Karpas-422 (cell line): ENCODE measurements around the gene CAPRIN1. TPM values are rescaled to one million over a fixed set of nuclear protein-coding genes. Genes with fewer than 3 reads are reported as not detected.
"Not testable (repeated sequence)": the region's sequence is repeated elsewhere in the genome, so short reads cannot be mapped to it uniquely, and the experiment has no call there.

Experiments used
- DNase-seq: peaks from one replicate; pipeline ENCODE4 v3.0.0-alpha.2; 2015
- H2AFZ ChIP-seq: fragments of 200-600 bp; sonication (generic); 2 replicates; pipeline ENCODE4 v1.6.1; 2014; ENCODE audit warnings: antibody characterized with exemption, low read length, mixed read lengths
- H3K27ac ChIP-seq: fragments of 200-600 bp; sonication (generic); 2 replicates; pipeline ENCODE4 v1.5.1; 2014; ENCODE audit warnings: mild to moderate bottlenecking, low read length, moderate library complexity
- H3K27me3 ChIP-seq: fragments of 200-600 bp; sonication (generic); 2 replicates; pipeline ENCODE4 v1.6.1; 2014; ENCODE audit warnings: low read length, mixed read lengths
- H3K36me3 ChIP-seq: fragments of 200-600 bp; sonication (generic); 2 replicates; pipeline ENCODE4 v1.6.1; 2014; ENCODE audit warnings: low read length, mixed read lengths; ENCODE audit not compliant: insufficient read depth
- H3K4me1 ChIP-seq: fragments of 200-600 bp; sonication (generic); 2 replicates; pipeline ENCODE4 v1.6.1; 2014; ENCODE audit warnings: mild to moderate bottlenecking, low read length, mixed read lengths
- H3K4me2 ChIP-seq: fragments of 200-600 bp; sonication (generic); 2 replicates; pipeline ENCODE4 v1.6.1; 2014; ENCODE audit warnings: low read length, low read depth, mild to moderate bottlenecking; ENCODE audit not compliant: poor library complexity, severe bottlenecking
- H3K4me3 ChIP-seq: fragments of 200-600 bp; sonication (generic); 2 replicates; pipeline ENCODE4 v1.5.1; 2014; ENCODE audit warnings: mild to moderate bottlenecking, antibody characterized with exemption, low read length, mixed read lengths
- H3K79me2 ChIP-seq: fragments of 200-600 bp; sonication (generic); 2 replicates; pipeline ENCODE4 v1.6.1; 2014; ENCODE audit warnings: mild to moderate bottlenecking, low read length, mixed read lengths
- H3K9ac ChIP-seq: fragments of 200-600 bp; sonication (generic); 2 replicates; pipeline ENCODE4 v1.6.0; 2014; ENCODE audit warnings: low read length
- H3K9me2 ChIP-seq: fragments of 200-600 bp; sonication (generic), shearing (Covaris generic); replicated peaks from 2 replicates; pipeline ENCODE4 v1.6.0; 2014; ENCODE audit warnings: mild to moderate bottlenecking, low read length, moderate library complexity; ENCODE audit not compliant: insufficient read depth
- H3K9me3 ChIP-seq: fragments of 300-700, 200-600 bp; sonication (generic); 2 replicates; pipeline ENCODE4 v1.6.1; 2014; ENCODE audit warnings: low read length, mixed read lengths
- H4K20me1 ChIP-seq: fragments of 200-600 bp; sonication (generic); 2 replicates; pipeline ENCODE4 v1.6.1; 2014; ENCODE audit warnings: mild to moderate bottlenecking, antibody characterized with exemption, low read length, low read depth; ENCODE audit not compliant: insufficient read depth
- total RNA-seq: library from RNA; depleted of rRNA; stranded (reverse); fragments of >200 nt; shearing (Covaris generic); gene quantifications from 2 replicates; pipeline ENCODE4 v1.2.3, GENCODE V29; 2014; ENCODE audit warnings: low replicate concordance

CAPRIN1 gene
- total RNA-seq, 1 experiment from 2014 or later, result 195 TPM

- peak overlapping the region; percentile 43 for H3K27ac ChIP-seq
- H3K4me3 ChIP-seq, H3K9me2 ChIP-seq, DNase-seq, H2AFZ ChIP-seq, H3K9ac ChIP-seq, H3K27me3 ChIP-seq, H3K9me3 ChIP-seq: not testable (repeated sequence)
- peaks cover 99% of the 10 kb centered on the region for H3K79me2 ChIP-seq
- peaks cover 45% of the 10 kb centered on the region; the same call in 1 of the 2 replicates for H3K36me3 ChIP-seq
- peaks cover 50% of the 10 kb centered on the region for H3K4me1 ChIP-seq
- H3K4me2 ChIP-seq, result peak overlapping the region; percentile 43
- H4K20me1 ChIP-seq, result peaks cover 78% of the 10 kb centered on the region
Observed at GRCh38 chr11:34066766-34067165, 15.2 kb downstream of the CAPRIN1 start.

DNA sequence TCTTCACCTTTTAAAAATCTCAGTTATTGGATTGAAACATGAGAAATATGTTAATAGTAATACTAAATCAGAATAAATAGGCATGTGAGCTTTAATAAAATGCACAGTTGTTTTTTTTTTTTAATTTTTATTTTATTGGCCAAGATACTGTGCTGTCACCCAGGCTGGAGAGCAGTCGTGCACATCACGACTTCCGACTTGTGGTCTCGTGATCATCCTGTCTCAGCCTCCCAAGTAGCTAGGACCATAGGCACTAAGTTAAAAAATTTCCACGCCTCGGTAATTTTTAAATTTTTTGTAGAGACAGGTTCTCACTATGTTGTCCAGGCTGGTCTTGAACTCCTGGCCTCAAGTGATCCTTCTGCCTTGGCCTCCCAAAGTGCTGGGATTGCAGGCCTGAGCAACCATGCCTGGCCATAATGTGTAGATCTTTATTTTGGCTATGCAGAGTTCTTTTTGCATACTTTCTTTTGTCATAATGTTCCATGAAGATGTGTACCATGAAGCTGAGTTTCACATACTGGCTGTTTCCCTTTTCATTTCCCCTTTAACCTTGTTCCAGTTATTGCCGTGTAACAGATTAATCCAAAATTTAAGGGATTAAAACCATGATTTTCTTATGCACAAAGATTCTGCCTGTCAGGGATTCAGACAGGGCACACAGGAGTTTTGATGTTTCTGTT is 16.0 kb downstream of the CAPRIN1 start:
- Histone ChIP-seq H3K4me1 (peaks cover 52% of the 10 kb centered on the region), H3K79me2 (peaks cover 98% of the 10 kb centered on the region), H3K9me2 (no peaks in the 10 kb centered on the region), H3K9ac (no peak overlapping the region), H2AFZ (no peak overlapping the region), H3K27me3 (no peaks in the 10 kb centered on the region), H3K4me2 (peak overlapping the region; percentile 43), H3K36me3 (peaks cover 46% of the 10 kb centered on the region; the same call in 1 of the 2 replicates), H4K20me1 (peaks cover 73% of the 10 kb centered on the region), H3K27ac (peak overlapping the region; percentile 43), H3K4me3 (no peak overlapping the region), H3K9me3 (no peaks in the 10 kb centered on the region)
- DNase-seq, result no peak

GRCh38 chr11:34068111-34068510 is 16.6 kb downstream of the CAPRIN1 start:
- peaks cover 47% of the 10 kb centered on the region; the same call in 1 of the 2 replicates for H3K36me3 ChIP-seq
- H3K9me3 ChIP-seq, result no peaks in the 10 kb centered on the region
- H3K27me3 ChIP-seq, result no peaks in the 10 kb centered on the region
- DNase-seq, result no peak
- no peak overlapping the region for H3K9ac ChIP-seq
- no peak overlapping the region for H3K4me3 ChIP-seq
- no peaks in the 10 kb centered on the region for H3K9me2 ChIP-seq
- peak overlapping the region; percentile 43 for H3K27ac ChIP-seq
- H3K4me2 ChIP-seq, result no peak overlapping the region
- peaks cover 98% of the 10 kb centered on the region for H3K79me2 ChIP-seq
- H3K4me1 ChIP-seq, result peaks cover 54% of the 10 kb centered on the region
- peaks cover 75% of the 10 kb centered on the region for H4K20me1 ChIP-seq
- no peak overlapping the region for H2AFZ ChIP-seq

DNA sequence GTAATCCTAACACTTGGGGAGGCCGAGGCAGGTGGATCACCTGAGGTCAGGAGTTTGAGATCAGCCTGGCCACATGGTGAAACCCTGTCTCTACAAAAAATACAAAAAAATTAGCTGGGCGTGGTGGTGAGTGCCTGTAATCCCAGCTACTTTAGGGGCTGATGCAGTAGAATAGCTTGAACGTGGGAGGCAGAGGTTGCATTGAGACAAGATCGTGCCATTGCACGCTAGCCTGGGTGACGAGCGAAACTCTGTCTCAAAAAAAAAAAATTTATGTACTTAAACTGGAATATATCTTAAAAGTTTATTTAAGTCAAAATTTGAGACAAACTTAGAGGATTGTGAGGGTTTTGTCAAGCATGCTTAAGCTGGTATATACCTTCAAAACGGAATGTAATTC is 19.8 kb downstream of the CAPRIN1 start:
- not testable (repeated sequence) for H3K4me2 ChIP-seq, H3K4me3 ChIP-seq, H3K9ac ChIP-seq, H3K27me3 ChIP-seq, H3K9me3 ChIP-seq, H3K9me2 ChIP-seq, H2AFZ ChIP-seq, H3K27ac ChIP-seq, DNase-seq
- H4K20me1 ChIP-seq, result peaks cover 55% of the 10 kb centered on the region
- H3K36me3 ChIP-seq, result peaks cover 51% of the 10 kb centered on the region
- peaks cover 97% of the 10 kb centered on the region for H3K79me2 ChIP-seq
- peaks cover 43% of the 10 kb centered on the region for H3K4me1 ChIP-seq

- H3K27me3 ChIP-seq, result no peaks in the 10 kb centered on the region
- DNase-seq, result no peak
- no peak overlapping the region for H3K9ac ChIP-seq
- no peaks in the 10 kb centered on the region for H3K9me2 ChIP-seq
- H3K4me1 ChIP-seq, result peaks cover 38% of the 10 kb centered on the region
- no peak overlapping the region for H2AFZ ChIP-seq
- H4K20me1 ChIP-seq, result peaks cover 50% of the 10 kb centered on the region
- H3K27ac ChIP-seq, result no peak overlapping the region
- peaks cover 56% of the 10 kb centered on the region for H3K36me3 ChIP-seq
- H3K4me3 ChIP-seq, result no peak overlapping the region
- no peaks in the 10 kb centered on the region for H3K9me3 ChIP-seq
- H3K4me2 ChIP-seq, result no peak overlapping the region
- H3K79me2 ChIP-seq, result peaks cover 95% of the 10 kb centered on the region
Observed at GRCh38 chr11:34072041-34072440, 20.5 kb downstream of the CAPRIN1 start.

GRCh38 chr11:34072832-34073231 is 21.3 kb downstream of the CAPRIN1 start:
- Histone ChIP-seq H2AFZ (no peak overlapping the region), H3K9me3 (no peaks in the 10 kb centered on the region), H3K79me2 (peaks cover 95% of the 10 kb centered on the region), H3K36me3 (peaks cover 64% of the 10 kb centered on the region), H3K27ac (no peak overlapping the region), H4K20me1 (peaks cover 44% of the 10 kb centered on the region), H3K4me2 (no peak overlapping the region), H3K4me3 (no peak overlapping the region), H3K9me2 (no peaks in the 10 kb centered on the region), H3K9ac (no peak overlapping the region), H3K27me3 (no peaks in the 10 kb centered on the region), H3K4me1 (peaks cover 30% of the 10 kb centered on the region)
- no peak for DNase-seq

GRCh38 chr11:34074391-34074790 is 22.9 kb downstream of the CAPRIN1 start:
- peaks cover 20% of the 10 kb centered on the region for H3K4me1 ChIP-seq
- no peak overlapping the region for H3K4me3 ChIP-seq
- peaks cover 33% of the 10 kb centered on the region for H4K20me1 ChIP-seq
- H3K27ac ChIP-seq, result no peak overlapping the region
- H3K79me2 ChIP-seq, result peaks cover 95% of the 10 kb centered on the region
- H3K9me3 ChIP-seq, result no peaks in the 10 kb centered on the region
- no peak overlapping the region for H2AFZ ChIP-seq
- H3K4me2 ChIP-seq, result no peak overlapping the region
- no peaks in the 10 kb centered on the region for H3K9me2 ChIP-seq
- DNase-seq, result no peak
- H3K36me3 ChIP-seq, result peaks cover 69% of the 10 kb centered on the region
- H3K27me3 ChIP-seq, result no peaks in the 10 kb centered on the region
- no peak overlapping the region for H3K9ac ChIP-seq

- peaks cover 25% of the 10 kb centered on the region for H4K20me1 ChIP-seq
- H3K9ac ChIP-seq, result no peak overlapping the region
- H3K9me3 ChIP-seq, result no peaks in the 10 kb centered on the region
- DNase-seq, result no peak
- H3K9me2 ChIP-seq, result no peaks in the 10 kb centered on the region
- H3K4me3 ChIP-seq, result no peak overlapping the region
- no peaks in the 10 kb centered on the region for H3K27me3 ChIP-seq
- H3K4me1 ChIP-seq, result peaks cover 20% of the 10 kb centered on the region
- peaks cover 72% of the 10 kb centered on the region for H3K36me3 ChIP-seq
- H2AFZ ChIP-seq, result no peak overlapping the region
- H3K4me2 ChIP-seq, result no peak overlapping the region
- peaks cover 91% of the 10 kb centered on the region for H3K79me2 ChIP-seq
- H3K27ac ChIP-seq, result no peak overlapping the region
Observed at GRCh38 chr11:34075178-34075820, 23.8 kb downstream of the CAPRIN1 start.
